Tibial nerve (tissue), 4 donors: Measurements from ENCODE around the gene L1CAM. TPM values are rescaled to one million over a fixed set of nuclear protein-coding genes. Genes with fewer than 3 reads are reported as not detected.
A peak's percentile ranks its signal among the peaks of the same experiment; 100 is the strongest.

Experiments
- DNase-seq, 2 donors: peaks; one replicate each; pipeline ENCODE4 v3.0.0-alpha.2; 2019; ENCODE audit warnings: low spot score in 2 of 2
- H3K27ac ChIP-seq, 4 donors: fragments of 200-600 bp; sonication (generic) in 3 of 4; one replicate each; pipeline ENCODE4 v1.5.1; 2017 to 2019; ENCODE audit warnings: mild to moderate bottlenecking in 1 of 4
- H3K27me3 ChIP-seq, 2 donors: fragments of 200-600 bp; sonication (generic) in 1 of 2; one replicate each; pipeline versions ENCODE4 v1.5.1 to v1.6.0; 2017 to 2019
- H3K36me3 ChIP-seq, 3 donors: fragments of 200-600 bp; sonication (generic); one replicate each; pipeline ENCODE4 v1.5.1; 2018 to 2019
- H3K4me1 ChIP-seq, 4 donors: fragments of 200-600 bp; sonication (generic) in 3 of 4; one replicate each; pipeline ENCODE4 v1.5.1; 2017 to 2019
- H3K4me3 ChIP-seq, 4 donors: fragments of 200-600 bp; sonication (generic) in 3 of 4; one replicate each; pipeline ENCODE4 v1.5.1; 2017 to 2019; ENCODE audit warnings: mild to moderate bottlenecking in 1 of 4, moderate library complexity in 1 of 4
- H3K9me3 ChIP-seq, 4 donors: fragments of 200-600 bp; sonication (generic) in 3 of 4; one replicate each; pipeline ENCODE4 v1.5.1; 2017 to 2019
- CTCF ChIP-seq, 5 experiments: fragments of 200-600 bp in 3 of 5; fragments of 450-650 bp in 2 of 5; sonication (generic) in 3 of 5; IDR thresholded peaks; one replicate each; pipeline ENCODE4 v1.5.1; 2016 to 2019; ENCODE audit warnings: antibody characterized with exemption in 5 of 5, mild to moderate bottlenecking in 3 of 5, moderate library complexity in 2 of 5
- EP300 ChIP-seq, 2 donors: sonication (generic); formaldehyde crosslinking; IDR thresholded peaks; one replicate each; pipeline ENCODE4 v1.6.1; 2017; ENCODE audit warnings: antibody characterized with exemption in 2 of 2, mild to moderate bottlenecking in 1 of 2
- POLR2A ChIP-seq, 2 donors: fragments of 450-650 bp; IDR thresholded peaks; one replicate each; pipeline ENCODE4 v1.6.1; 2017; ENCODE audit warnings: antibody characterized with exemption in 2 of 2, mild to moderate bottlenecking in 2 of 2, moderate library complexity in 2 of 2
- whole genome bisulfite sequencing, 2 donors: methylation state at CpG; one replicate each; pipeline ENCODE4 v1.1.5; 2018; 5-methylcytosine and 5-hydroxymethylcytosine counted together
- total RNA-seq, 4 donors: library from RNA; depleted of rRNA; stranded (reverse); fragments of >200 nt; gene quantifications; one replicate each; pipeline ENCODE4 v1.1.0, GENCODE V29; 2016

Gene L1CAM
- total RNA-seq: 10 to 100 TPM; 23.7 to 53.7 (median 46.3) TPM

GRCh38 chrX:153885968-153886903, at the start of gene L1CAM:
TSS of gene L1CAM (minus strand) at chrX:153886173. CDS start at chrX:153875836, 10,337 bp downstream.
- WGBS, 2 donors: 21% methylated on average over 22 of the region's 94 CpGs; no CpG with 5 or more reads in 1 of the 2 donors
- H3K4me1 ChIP-seq: peaks cover 0 to 7% (median 3%) of the 10 kb centered on the region in 4 donors
- no peak for DNase-seq
- H3K27ac ChIP-seq: peak within 1 kb of the TSS; percentile 17 to 86 (median 76)
- H3K27me3 ChIP-seq: peaks cover 0 to 79% of the 10 kb centered on the region in 2 donors
- no peaks in the 10 kb centered on the region for H3K36me3 ChIP-seq
- TF ChIP-seq CTCF (IDR thresholded peaks at IDR 0.05) (no peak), POLR2A (IDR thresholded peaks at IDR 0.05) (peak in 1 of 2 donors; percentile 9)
- no peaks in the 10 kb centered on the region for H3K9me3 ChIP-seq
- H3K4me3 ChIP-seq: peak within 1 kb of the TSS; percentile 9 to 49 (median 24)

- Histone ChIP-seq H3K27me3 (no peaks in the 10 kb centered on the region), H3K36me3 (peaks cover 0 to 23% (median 0%) of the 10 kb centered on the region in 3 donors), H3K4me1 (peaks cover 0 to 21% (median 2%) of the 10 kb centered on the region in 4 donors), H3K9me3 (no peaks in the 10 kb centered on the region), H3K4me3 (peak overlapping the region; percentile 37 to 77 (median 45)), H3K27ac (peak overlapping the region in 2 of 4 donors; percentile 67 to 68)
- TF ChIP-seq EP300 (IDR thresholded peaks at IDR 0.05) (no peak), CTCF (IDR thresholded peaks at IDR 0.05) (no peak), POLR2A (IDR thresholded peaks at IDR 0.05) (no peak)
- DNase-seq: no peak
- 16 to 49% methylated on average over 16 to 18 of the region's 32 CpGs for WGBS, 2 donors
These were observed 49.4 kb upstream of the L1CAM start for GRCh38 chrX:153935326-153935851.

GRCh38 chrX:153934762-153935325, 48.9 kb upstream of the L1CAM start, which contains the start of gene NAA10:
TSS of gene NAA10 (minus strand) at chrX:153935037. CDS start at chrX:153934904, 133 bp downstream.
- peak within 1 kb of the TSS; percentile 47 to 77 (median 57) for H3K4me3 ChIP-seq
- DNase-seq: peak in 1 of 2 donors; percentile 42
- H3K27me3 ChIP-seq: no peaks in the 10 kb centered on the region
- peaks cover 0 to 28% (median 0%) of the 10 kb centered on the region in 3 donors for H3K36me3 ChIP-seq
- peaks cover 0 to 21% (median 2%) of the 10 kb centered on the region in 4 donors for H3K4me1 ChIP-seq
- no peaks in the 10 kb centered on the region for H3K9me3 ChIP-seq
- WGBS, 2 donors: 38% methylated on average over 17 of the region's 87 CpGs; no CpG with 5 or more reads in 1 of the 2 donors
- TF ChIP-seq CTCF (IDR thresholded peaks at IDR 0.05) (peak in 1 of 5 experiments; percentile 22), EP300 (IDR thresholded peaks at IDR 0.05) (no peak), POLR2A (IDR thresholded peaks at IDR 0.05) (peak in 1 of 2 donors; percentile 18)
- H3K27ac ChIP-seq: peak within 1 kb of the TSS in 2 of 4 donors; percentile 67 to 71

- 20 to 41% methylated on average over 6 to 13 of the region's 33 CpGs for WGBS, 2 donors
These were observed 48.3 kb upstream of the L1CAM start for GRCh38 chrX:153934148-153934761.

More at GRCh38 chrX:153934148-153934761, 48.3 kb upstream of the L1CAM start:
- Histone ChIP-seq H3K4me3 (peak overlapping the region; percentile 47 to 77 (median 57)), H3K9me3 (no peaks in the 10 kb centered on the region), H3K36me3 (peaks cover 0 to 28% (median 0%) of the 10 kb centered on the region in 3 donors), H3K4me1 (peaks cover 0 to 24% (median 2%) of the 10 kb centered on the region in 4 donors), H3K27ac (peak overlapping the region in 1 of 4 donors; percentile 71), H3K27me3 (no peaks in the 10 kb centered on the region)
- DNase-seq: no peak
- TF ChIP-seq POLR2A (IDR thresholded peaks at IDR 0.05) (no peak), CTCF (IDR thresholded peaks at IDR 0.05) (no peak), EP300 (IDR thresholded peaks at IDR 0.05) (no peak)
